BJ (cell line): ENCODE results near the gene HS3ST3B1. TPM values are rescaled to one million over a fixed set of nuclear protein-coding genes. Genes with fewer than 3 reads are reported as not detected.

ENCODE experiments used
- CTCF ChIA-PET: fragments of 350-600 bp; formaldehyde crosslinking; extraction: SDS; loops from one replicate; lab custom pipeline; 2021; ENCODE audit warnings: antibody characterized with exemption, inconsistent platforms; lab: Yijun Ruan, JAX
- POLR2A ChIA-PET: fragments of 300-600 bp; sonication (Branson Sonifier 250); formaldehyde crosslinking; extraction: SDS; loops from one replicate; lab custom pipeline; 2021; ENCODE audit warnings: antibody characterized with exemption; lab: Charles Lee
- DNase-seq: peaks from one replicate; pipeline ENCODE4 v3.0.0-alpha.2; 2011; ENCODE audit warnings: low read depth
- H3K27me3 ChIP-seq: 2 replicates; pipeline ENCODE4 v1.6.0; 2011; ENCODE audit warnings: low read length; ENCODE audit not compliant: control insufficient read depth, insufficient read depth
- H3K36me3 ChIP-seq: 2 replicates; pipeline ENCODE4 v1.5.1; 2011; ENCODE audit warnings: low read length; ENCODE audit not compliant: control insufficient read depth, insufficient read depth
- H3K4me3 ChIP-seq: 2 replicates; pipeline ENCODE4 v1.5.1; 2011; ENCODE audit warnings: low read depth, mild to moderate bottlenecking, control low read depth, low read length
- polyA plus RNA-seq: library from polyadenylated mRNA; depleted of rRNA; stranded (reverse); fragments of >200 nt; gene quantifications from 2 replicates; pipeline ENCODE4 v1.2.3, GENCODE V29; 2011
- TF ChIP-seq, protein P1 (sequence below): IDR thresholded peaks from 2 replicates; pipeline ENCODE4 v1.5.1; 2011; ENCODE audit warnings: low read depth, mild to moderate bottlenecking, control low read depth, inconsistent platforms, low read length, moderate library complexity; ENCODE audit not compliant: insufficient read depth

The HS3ST3B1 gene
- polyA plus RNA-seq, 1 experiment = 3.4 TPM

DNA sequence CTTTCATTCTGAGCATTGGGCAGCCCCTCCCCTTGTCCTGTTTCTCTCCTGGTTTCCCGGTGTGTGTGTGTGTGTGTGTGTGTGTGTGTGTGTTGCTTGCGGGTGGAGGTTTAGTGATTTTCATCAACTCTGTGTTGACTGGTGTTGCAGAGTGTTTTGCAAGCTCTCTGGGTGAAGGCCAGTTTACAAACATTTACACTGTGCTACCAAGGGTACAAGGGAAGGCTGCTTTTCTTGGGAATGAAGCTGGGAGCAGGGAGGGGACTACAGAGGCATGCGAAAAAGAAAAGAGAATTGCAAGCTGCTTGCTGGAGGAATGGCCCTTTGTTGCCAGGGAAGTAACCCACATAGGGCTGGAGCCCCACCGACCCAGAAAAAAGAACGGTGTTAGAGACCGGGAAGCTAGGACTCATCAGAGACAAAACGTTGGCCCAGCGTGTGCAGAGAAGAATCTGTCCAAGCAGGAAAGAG, 29.6 kb downstream of the HS3ST3B1 start:
- ChIA-PET CTCF (no interaction called here), POLR2A (no interaction called here)
- Histone ChIP-seq H3K4me3 (no peak overlapping the region), H3K36me3 (no peaks in the 10 kb centered on the region; the same call in 1 of the 2 replicates), H3K27me3 (no peaks in the 10 kb centered on the region)
- TF ChIP-seq, protein P1, sequence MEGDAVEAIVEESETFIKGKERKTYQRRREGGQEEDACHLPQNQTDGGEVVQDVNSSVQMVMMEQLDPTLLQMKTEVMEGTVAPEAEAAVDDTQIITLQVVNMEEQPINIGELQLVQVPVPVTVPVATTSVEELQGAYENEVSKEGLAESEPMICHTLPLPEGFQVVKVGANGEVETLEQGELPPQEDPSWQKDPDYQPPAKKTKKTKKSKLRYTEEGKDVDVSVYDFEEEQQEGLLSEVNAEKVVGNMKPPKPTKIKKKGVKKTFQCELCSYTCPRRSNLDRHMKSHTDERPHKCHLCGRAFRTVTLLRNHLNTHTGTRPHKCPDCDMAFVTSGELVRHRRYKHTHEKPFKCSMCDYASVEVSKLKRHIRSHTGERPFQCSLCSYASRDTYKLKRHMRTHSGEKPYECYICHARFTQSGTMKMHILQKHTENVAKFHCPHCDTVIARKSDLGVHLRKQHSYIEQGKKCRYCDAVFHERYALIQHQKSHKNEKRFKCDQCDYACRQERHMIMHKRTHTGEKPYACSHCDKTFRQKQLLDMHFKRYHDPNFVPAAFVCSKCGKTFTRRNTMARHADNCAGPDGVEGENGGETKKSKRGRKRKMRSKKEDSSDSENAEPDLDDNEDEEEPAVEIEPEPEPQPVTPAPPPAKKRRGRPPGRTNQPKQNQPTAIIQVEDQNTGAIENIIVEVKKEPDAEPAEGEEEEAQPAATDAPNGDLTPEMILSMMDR = no peak
- DNase-seq = no peak

DNA sequence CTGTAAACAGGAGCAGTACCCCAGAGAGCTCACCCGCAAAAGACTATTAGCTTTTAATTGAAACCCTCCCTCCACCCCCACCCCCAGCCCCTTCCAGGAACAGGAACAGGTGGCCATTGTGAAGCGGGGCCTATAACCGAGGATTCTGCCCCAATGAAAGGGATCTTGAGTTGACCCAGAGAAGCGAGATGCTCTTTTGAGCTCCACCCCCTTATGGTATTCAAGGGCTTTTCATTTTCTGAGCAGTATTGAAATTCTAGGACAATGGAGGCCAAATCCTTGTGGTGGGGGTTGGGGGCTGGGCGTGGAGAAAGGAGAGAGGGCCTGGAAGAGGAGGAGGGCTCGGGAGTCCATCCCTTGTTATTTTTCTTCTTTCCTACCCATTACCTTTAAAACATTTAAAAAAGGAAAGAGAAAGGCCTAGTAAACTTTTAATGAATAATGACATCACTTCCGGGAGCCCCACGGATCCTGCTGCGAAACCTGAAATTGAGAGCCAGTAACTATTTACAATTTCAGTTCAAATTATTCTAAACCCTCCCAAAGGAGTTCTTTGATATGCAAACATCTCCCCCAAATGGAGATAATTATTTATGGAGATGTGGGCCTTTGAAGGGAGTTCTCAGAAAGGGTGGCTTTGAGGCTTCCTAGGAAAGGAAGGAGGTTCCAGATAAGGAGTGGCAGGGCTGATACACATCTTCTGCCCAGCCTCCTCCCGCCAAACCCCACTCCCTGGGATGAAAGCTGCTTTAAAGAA, 30.5 kb downstream of the HS3ST3B1 start:
- H3K4me3 ChIP-seq = no peak overlapping the region
- CTCF ChIA-PET = no interaction called here
- no peak for DNase-seq
- no peaks in the 10 kb centered on the region for H3K27me3 ChIP-seq
- H3K36me3 ChIP-seq = no peaks in the 10 kb centered on the region; the same call in 1 of the 2 replicates
- POLR2A ChIA-PET = no interaction called here
- TF ChIP-seq, protein P1 = no peak

GRCh38 chr17:14331982-14332298, 31.1 kb downstream of the HS3ST3B1 start:
- no peaks in the 10 kb centered on the region; the same call in 1 of the 2 replicates for H3K36me3 ChIP-seq
- no peaks in the 10 kb centered on the region for H3K27me3 ChIP-seq
- POLR2A ChIA-PET = no interaction called here
- CTCF ChIA-PET = no interaction called here
- no peak for DNase-seq
- no peak overlapping the region for H3K4me3 ChIP-seq
- TF ChIP-seq, protein P1 = no peak

- no peaks in the 10 kb centered on the region for H3K27me3 ChIP-seq
These were observed 31.4 kb downstream of the HS3ST3B1 start for GRCh38 chr17:14332331-14332730.

DNA sequence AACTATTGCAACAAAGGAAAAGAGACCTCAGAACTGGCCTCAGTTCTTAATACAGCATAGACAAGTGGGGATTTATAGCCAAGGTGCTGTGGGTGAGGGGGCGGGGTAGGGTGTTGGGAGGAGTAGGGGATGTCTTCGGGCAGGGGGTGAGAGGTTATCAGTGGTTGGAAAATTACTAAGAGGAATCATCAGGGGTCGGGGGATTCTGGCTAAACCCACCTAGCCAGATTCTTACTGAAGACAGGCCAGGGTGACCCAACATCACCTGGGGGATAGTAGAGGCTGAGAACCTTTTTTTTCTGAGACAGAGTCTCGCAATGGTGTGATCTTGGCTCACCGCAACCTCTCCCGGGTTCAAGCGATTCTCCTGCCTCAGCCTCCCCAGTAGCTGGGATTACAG, 32.6 kb downstream of the HS3ST3B1 start:
- Histone ChIP-seq H3K4me3 (no peak overlapping the region), H3K36me3 (no peaks in the 10 kb centered on the region; the same call in 1 of the 2 replicates), H3K27me3 (no peaks in the 10 kb centered on the region)
- no peak for DNase-seq
- ChIA-PET CTCF (no interaction called here), POLR2A (no interaction called here)
- TF ChIP-seq, protein P1 = no peak

More at GRCh38 chr17:14332331-14332730, 31.4 kb downstream of the HS3ST3B1 start:
- Histone ChIP-seq H3K4me3 (no peak overlapping the region), H3K36me3 (no peaks in the 10 kb centered on the region; the same call in 1 of the 2 replicates)
- TF ChIP-seq, protein P1 = no peak
- no peak for DNase-seq
- CTCF ChIA-PET = no interaction called here
- POLR2A ChIA-PET = no interaction called here
